ENCODE data around the gene GALNT17. TPM values are rescaled to one million over a fixed set of nuclear protein-coding genes. Genes with fewer than 3 reads are reported as not detected.
A peak's percentile ranks its signal among the peaks of the same experiment; 100 is the strongest.
"Not testable (repeated sequence)": the region's sequence is repeated elsewhere in the genome, so short reads cannot be mapped to it uniquely, and the experiment has no call there.

The GALNT17 gene
- total RNA-seq, 4 donors from 2014 or later: 0.63 to 7.5 (median 3.1) TPM

- no peak overlapping the region for H3K4me3 ChIP-seq (ENCODE audit: low read depth, poor library complexity, severe bottlenecking)
- WGBS, 2 donors: 78 to 84% methylated on average over 6 of the region's 6 CpGs
- no peak for TF ChIP-seq CTCF (IDR thresholded peaks at IDR 0.05)
- no peak for TF ChIP-seq POLR2A (IDR thresholded peaks at IDR 0.05)
- DNase-seq (ENCODE audit: low spot score in 2 of 2): no peak
- intact Hi-C loops (cut with DNase I; ENCODE audit: low total_unique reads): no loop called here
Measured at GRCh38 chr7:71191771-71192170, 59.8 kb downstream of the GALNT17 start.

- intact Hi-C loops (cut with DNase I; ENCODE audit: low total_unique reads): no loop called here
- DNase-seq (ENCODE audit: low spot score in 2 of 2): no peak
- no peak overlapping the region for H3K4me3 ChIP-seq (ENCODE audit: low read depth, poor library complexity, severe bottlenecking)
- WGBS, 2 donors: 70 to 72% methylated on average over 5 of the region's 5 CpGs
- no peak for TF ChIP-seq CTCF (IDR thresholded peaks at IDR 0.05)
- no peak for TF ChIP-seq POLR2A (IDR thresholded peaks at IDR 0.05)
Measured at GRCh38 chr7:71193099-71193810, 61.3 kb downstream of the GALNT17 start.

- intact Hi-C loops (cut with DNase I; ENCODE audit: low total_unique reads): no loop called here
- WGBS, 2 donors: 62 to 72% methylated on average over 6 of the region's 6 CpGs
- no peak for DNase-seq (ENCODE audit: low spot score in 2 of 2)
- TF ChIP-seq POLR2A (IDR thresholded peaks at IDR 0.05): no peak
- TF ChIP-seq CTCF (IDR thresholded peaks at IDR 0.05): no peak
- no peak overlapping the region for H3K4me3 ChIP-seq (ENCODE audit: low read depth, poor library complexity, severe bottlenecking)
Measured at GRCh38 chr7:71198391-71198790, 66.4 kb downstream of the GALNT17 start.

- DNase-seq (ENCODE audit: low spot score in 2 of 2): peak in 1 of 2 donors; percentile 29
- no peak overlapping the region for H3K4me3 ChIP-seq (ENCODE audit: low read depth, poor library complexity, severe bottlenecking)
- TF ChIP-seq POLR2A (IDR thresholded peaks at IDR 0.05): no peak
- no peak for TF ChIP-seq CTCF (IDR thresholded peaks at IDR 0.05)
- 48 to 63% methylated on average over 8 of the region's 8 CpGs for WGBS, 2 donors
- intact Hi-C loops (cut with DNase I; ENCODE audit: low total_unique reads): no loop called here
Measured at GRCh38 chr7:71198887-71199286, 66.9 kb downstream of the GALNT17 start.

GRCh38 chr7:71206184-71206583 lies 74.2 kb downstream of the GALNT17 start:
- no peak overlapping the region for H3K4me3 ChIP-seq (ENCODE audit: low read depth, poor library complexity, severe bottlenecking)
- TF ChIP-seq CTCF (IDR thresholded peaks at IDR 0.05): no peak
- TF ChIP-seq POLR2A (IDR thresholded peaks at IDR 0.05): no peak
- intact Hi-C loops (cut with DNase I; ENCODE audit: low total_unique reads): no loop called here
- no peak for DNase-seq (ENCODE audit: low spot score in 2 of 2)
- 64 to 68% methylated on average over 4 of the region's 4 CpGs for WGBS, 2 donors

- H3K4me3 ChIP-seq (ENCODE audit: low read depth, poor library complexity, severe bottlenecking): no peak overlapping the region
- TF ChIP-seq CTCF (IDR thresholded peaks at IDR 0.05) (no peak), POLR2A (IDR thresholded peaks at IDR 0.05) (no peak)
- no peak for DNase-seq (ENCODE audit: low spot score in 2 of 2)
- intact Hi-C loops (cut with DNase I; ENCODE audit: low total_unique reads): no loop called here
- 31 to 49% methylated on average over 3 of the region's 3 CpGs for WGBS, 2 donors
Measured at GRCh38 chr7:71208881-71209280, 76.9 kb downstream of the GALNT17 start.

- 88 to 92% methylated on average over 4 of the region's 4 CpGs for WGBS, 2 donors
- H3K4me3 ChIP-seq (ENCODE audit: low read depth, poor library complexity, severe bottlenecking); intact Hi-C loops (cut with DNase I; ENCODE audit: low total_unique reads); DNase-seq (ENCODE audit: low spot score in 2 of 2): not testable (repeated sequence)
Measured at GRCh38 chr7:71209484-71209883, 77.5 kb downstream of the GALNT17 start.
